Ovary (tissue), 3 donors: Measurements from ENCODE around the gene CENPV.

Experiments
- EP300 ChIP-seq: sonication (generic); formaldehyde crosslinking; IDR thresholded peaks from one replicate; pipeline ENCODE4 v1.6.1; 2017; ENCODE audit warnings: antibody characterized with exemption
- POLR2A ChIP-seq: fragments of 450-650 bp; IDR thresholded peaks from one replicate; pipeline ENCODE4 v1.6.1; 2017; ENCODE audit warnings: antibody characterized with exemption, mild to moderate bottlenecking, moderate library complexity
- TF ChIP-seq, protein P1 (sequence below), 3 donors: fragments of 450-650 bp in 2 of 3; fragments of 200-600 bp in 1 of 3; IDR thresholded peaks; one replicate each; pipeline versions ENCODE4 v1.5.1 to v1.8.0; 2016 to 2022; ENCODE audit warnings: antibody characterized with exemption in 3 of 3, mild to moderate bottlenecking in 1 of 3
- donor health status: DM: no; HTN: no; CAD: no.

DNA sequence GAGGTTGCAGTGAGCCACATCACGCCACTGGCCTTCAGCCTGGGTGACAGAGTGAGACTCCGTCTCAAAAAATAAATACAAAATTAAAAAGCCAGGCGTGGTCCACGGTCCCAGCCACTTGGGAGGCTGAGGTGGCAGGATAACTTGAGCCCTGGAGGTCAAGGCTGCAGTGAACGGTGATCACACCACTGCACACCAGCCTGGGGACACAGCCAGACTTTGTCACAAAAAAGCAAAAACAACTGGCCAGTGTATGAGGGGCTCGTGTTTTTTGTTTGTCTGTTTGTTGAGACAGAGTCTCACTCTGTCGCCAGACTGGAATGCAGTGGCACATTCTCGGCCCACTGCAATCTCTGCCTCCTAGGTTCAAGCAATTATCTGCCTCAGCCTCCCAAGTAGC is 26.4 kb upstream of the CENPV start:
- TF ChIP-seq, protein P1, sequence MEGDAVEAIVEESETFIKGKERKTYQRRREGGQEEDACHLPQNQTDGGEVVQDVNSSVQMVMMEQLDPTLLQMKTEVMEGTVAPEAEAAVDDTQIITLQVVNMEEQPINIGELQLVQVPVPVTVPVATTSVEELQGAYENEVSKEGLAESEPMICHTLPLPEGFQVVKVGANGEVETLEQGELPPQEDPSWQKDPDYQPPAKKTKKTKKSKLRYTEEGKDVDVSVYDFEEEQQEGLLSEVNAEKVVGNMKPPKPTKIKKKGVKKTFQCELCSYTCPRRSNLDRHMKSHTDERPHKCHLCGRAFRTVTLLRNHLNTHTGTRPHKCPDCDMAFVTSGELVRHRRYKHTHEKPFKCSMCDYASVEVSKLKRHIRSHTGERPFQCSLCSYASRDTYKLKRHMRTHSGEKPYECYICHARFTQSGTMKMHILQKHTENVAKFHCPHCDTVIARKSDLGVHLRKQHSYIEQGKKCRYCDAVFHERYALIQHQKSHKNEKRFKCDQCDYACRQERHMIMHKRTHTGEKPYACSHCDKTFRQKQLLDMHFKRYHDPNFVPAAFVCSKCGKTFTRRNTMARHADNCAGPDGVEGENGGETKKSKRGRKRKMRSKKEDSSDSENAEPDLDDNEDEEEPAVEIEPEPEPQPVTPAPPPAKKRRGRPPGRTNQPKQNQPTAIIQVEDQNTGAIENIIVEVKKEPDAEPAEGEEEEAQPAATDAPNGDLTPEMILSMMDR (IDR thresholded peaks at IDR 0.05), result no peak
- TF ChIP-seq POLR2A, result no peak
- TF ChIP-seq EP300, result no peak
